Activated CD4-positive, CD25-positive, alpha-beta regulatory T cell (primary cell): ENCODE data around the gene GRSF1.
"Not testable (repeated sequence)": the region's sequence is repeated elsewhere in the genome, so short reads cannot be mapped to it uniquely, and the experiment has no call there.

ENCODE experiments used
- DNase-seq, 4 experiments: peaks; one replicate each; lab custom pipeline; 2025; lab: John Stamatoyannopoulos, UW

Gene GRSF1

DNA sequence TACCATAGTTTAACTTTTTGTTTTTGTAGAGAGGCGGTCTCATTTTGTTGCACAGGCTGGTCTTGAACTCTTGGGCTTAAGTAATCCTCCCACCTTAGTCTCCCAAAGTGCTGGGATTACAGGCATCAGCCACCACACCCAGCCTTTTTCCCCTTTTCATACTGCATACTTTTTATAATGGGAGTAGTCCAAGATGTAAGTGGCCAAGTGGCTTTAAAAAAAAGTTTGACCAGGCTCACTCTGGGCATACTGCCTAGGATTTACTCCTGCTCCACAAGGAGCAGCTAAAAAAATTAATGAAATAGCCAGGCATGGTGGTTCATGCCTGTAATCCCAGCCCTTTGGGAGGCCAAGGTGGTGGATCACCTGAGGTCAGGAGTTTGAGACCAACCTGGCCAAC is 6.0 kb downstream of the GRSF1 start:
- DNase-seq, result no peak

DNA sequence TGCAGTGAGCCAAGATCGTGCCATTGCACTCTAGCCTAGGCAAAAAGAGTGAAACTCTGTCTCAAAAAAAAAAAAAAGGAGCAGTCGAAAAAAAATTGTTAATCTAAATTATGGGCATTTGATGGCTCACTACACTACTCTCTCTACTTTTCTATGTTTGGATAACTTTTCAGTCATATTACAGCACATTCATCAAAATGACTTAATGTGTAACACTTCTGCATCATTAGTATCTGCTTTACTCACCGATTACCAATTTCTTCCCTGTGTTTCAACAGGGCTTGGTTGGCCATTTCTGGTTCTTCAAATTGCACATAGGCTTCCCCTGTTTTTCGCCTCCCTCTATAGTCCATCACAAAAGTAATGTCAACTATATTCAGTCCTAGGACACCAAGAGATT is 8.4 kb downstream of the GRSF1 start:
- DNase-seq, result no peak

DNA sequence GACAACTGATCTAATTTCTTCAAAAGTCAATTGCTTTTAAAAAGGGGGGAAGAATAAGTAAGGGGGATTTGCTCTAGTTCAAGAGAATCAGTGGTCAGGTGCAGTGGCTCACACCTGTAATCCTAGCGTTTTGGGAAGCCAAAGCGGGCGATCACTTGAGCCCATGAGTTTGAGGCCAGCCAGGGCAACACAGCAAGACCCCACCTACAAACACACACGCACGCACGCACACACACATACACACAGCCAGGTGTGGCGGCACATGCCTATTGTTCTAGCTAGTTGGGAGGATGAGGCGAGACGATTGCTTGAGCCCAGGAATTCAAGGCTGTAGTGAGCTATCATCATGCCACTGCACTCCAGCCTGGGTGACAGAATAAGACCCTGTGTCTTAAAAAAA is 9.6 kb downstream of the GRSF1 start:
- no peak for DNase-seq

DNA sequence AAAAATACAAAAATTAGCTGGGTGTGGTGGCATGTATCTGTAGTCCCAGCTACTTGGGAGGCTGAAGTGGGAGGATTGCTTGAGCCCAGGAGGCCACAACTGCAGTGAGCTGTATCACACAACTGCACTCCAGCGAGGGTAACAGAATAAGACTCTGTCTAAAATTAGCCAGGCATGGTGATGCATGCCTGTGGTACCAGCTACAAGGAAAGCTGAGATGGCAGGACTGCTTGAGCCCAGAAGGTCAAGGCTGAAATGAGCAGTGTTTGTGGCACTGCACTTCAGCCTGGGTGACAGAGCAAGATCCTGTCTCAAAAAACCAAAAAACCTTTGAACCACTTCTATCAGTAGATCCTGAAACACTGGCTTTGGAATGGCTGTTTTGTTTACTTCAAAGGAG is 10.2 kb downstream of the GRSF1 start:
- DNase-seq, result no peak

DNA sequence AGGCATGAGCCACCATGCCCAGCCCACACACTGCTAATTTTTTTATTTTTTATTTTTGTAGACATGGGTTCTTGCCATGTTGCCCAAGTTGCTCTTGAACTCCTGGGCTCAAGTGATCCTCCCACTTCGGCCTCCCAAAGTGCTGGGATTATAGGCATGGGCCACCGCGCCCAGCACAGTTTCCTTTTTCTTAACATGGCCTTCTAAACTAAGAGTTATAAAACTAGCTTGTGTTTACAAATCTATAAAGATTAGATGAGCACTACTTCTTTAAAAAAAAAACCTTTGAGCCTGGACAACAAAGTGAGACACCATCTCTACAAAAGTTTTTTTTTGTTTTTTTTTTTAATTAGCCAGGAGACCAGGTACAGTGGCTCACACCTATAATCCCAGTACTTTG is 10.7 kb downstream of the GRSF1 start:
- no peak for DNase-seq

DNA sequence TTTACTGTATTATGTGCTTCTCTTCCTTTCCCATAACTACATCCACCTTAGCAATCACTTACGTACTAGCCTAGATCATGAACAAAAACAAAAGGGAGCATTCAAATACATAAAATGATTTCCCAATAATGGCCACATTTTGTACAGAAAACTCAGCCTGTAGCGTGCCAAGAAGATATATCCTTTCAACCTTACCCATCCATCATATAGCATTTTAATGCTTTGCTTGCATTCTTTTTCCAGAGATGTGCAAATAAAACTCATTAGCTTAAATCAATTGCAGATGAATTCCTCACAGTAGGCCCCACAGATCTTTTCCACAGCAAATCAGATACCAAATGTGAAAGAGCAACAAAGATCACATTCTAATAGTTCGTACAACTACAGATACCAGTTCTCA is 20.8 kb downstream of the GRSF1 start:
- no peak for DNase-seq

DNA sequence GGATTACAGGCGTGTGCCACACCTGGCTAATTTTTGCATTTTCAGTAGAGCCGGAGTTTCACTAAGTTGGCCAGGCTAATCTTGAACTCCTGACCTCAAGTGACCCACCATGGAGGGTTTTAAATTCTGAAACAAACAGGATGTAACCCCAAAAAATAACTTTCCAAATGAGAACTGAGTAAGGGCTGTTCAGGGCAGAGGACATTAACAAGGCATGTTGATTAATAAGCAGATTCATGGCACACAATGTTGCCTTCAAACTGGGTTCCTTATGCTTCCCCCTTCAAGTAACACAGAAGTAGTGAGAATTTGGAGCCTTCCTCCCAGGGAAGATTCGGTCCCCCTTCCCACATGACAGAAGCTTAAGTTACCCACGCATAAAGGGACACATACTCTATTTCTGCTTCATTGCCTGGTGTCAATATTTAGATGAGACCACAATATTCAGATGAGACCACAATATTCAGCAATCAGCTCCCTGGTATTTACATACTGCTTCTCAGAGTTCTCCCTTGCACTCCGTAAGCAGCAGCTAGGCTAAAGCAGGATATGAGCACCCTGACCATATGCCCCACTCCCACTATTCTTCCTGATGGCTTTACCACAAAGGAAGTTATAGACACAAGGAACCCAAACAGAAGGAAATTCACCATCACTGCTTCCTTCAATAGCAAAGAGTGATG is 21.4 kb downstream of the GRSF1 start:
- DNase-seq, result no peak

DNA sequence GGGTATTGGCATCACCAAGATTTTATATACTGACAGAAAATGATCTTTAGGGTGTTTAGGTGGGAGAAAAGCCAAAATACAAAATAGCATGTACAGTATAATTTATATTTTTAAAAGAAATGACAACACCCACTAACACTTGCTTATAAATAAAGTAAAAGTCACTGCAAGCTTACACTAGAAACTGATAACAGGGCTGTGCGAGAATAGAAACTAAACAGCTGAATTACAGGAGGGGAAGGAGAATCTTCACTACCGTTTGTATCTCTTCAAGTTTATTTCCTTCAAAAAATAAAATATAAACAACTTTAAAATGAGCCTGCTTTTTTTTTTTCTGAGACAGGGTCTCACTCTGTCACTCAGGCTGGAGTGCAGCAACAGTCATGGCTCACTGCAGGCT is 22.8 kb downstream of the GRSF1 start:
- DNase-seq, result no peak

DNA sequence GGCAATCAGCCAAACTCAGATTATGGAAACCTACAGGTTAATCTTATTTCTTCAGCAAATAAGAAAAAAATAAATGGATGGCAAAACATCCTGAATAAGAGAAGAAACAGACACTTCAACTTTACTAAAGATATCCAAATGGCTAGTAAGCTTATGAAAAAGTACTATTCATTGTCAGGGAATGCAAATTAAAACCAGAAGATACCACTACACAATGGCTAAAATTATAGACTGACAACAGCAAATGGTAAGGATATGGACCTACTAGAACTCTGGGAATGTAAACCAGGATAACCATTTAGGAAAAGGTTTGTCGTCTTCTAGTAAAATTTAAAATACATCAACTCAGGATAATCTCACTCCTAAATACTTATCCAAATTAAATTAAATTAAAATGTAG is 24.3 kb downstream of the GRSF1 start:
- no peak for DNase-seq

DNA sequence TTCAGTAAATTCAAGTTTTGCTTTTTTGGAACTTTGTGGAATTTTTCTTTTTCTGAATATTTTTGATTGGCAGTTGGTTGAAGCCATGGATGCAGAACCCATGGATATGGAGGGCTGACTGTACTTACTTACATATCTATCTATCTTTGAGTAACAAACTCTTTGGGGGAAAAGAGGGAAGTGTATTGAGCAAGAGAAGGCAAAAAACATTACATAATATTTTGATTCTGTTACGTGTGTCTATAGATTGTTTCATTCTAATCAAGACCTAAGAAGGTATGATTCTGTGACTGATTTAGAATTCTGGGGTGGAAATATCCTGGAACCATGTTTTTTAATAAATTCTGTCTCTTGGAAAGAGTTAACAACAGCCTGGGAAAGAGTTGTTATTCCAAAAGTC is 31.5 kb downstream of the GRSF1 start:
- no peak for DNase-seq

DNA sequence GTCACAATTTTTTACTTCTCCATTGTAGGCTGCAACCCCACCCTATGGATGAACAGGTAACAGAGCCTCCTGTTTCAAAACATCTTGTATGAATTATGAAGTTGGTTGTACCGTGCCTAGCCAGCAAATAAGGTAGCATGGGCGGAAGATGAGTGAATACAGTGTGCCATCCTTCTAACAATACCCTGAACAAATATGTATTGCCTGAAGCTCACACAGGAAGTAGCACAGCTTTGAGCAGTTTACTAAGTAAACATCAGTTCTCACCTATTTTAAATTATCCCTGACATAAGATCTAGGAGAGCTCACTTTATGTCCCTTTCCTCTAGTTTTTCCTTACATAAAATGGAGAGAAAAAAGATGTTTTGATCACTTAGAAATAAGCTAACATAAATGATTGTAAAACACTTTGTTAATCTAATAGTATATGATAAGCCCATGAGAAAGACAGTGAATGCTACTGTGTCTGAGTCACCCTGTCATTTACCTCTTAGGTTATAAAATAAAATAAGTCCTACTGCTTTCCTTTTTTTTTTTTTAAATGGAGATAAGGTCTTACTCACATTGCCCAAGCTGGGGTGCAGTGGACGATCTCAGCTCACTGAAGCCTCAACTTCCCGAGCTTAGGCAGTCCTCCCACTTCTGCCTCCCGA is 36.6 kb downstream of the GRSF1 start:
- no peak for DNase-seq

DNA sequence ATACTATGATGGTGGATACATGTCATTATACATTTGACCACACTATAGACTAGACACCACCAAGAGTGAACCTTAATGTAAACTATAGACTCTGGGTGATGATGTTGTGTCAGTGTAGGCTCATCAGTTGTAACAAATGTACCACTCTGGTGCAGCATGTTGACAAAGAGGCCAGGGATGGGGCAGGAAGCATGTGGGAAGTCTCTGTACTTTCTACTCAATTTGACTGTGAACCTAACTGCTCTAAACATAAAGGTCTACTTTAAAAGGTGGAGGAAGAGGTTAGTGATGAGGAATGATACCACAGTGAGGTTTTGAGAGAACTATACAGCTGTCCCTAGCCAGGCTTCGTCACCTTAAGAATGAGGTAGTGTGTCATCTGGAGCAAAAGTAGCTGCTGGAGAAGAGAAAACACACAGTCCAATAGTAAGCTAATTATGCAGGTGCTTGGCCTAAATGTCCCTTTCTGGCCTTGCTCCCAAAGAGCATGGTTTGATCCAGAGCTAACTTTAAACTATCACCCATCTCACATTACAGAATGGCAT is 38.4 kb downstream of the GRSF1 start:
- DNase-seq, result no peak

DNA sequence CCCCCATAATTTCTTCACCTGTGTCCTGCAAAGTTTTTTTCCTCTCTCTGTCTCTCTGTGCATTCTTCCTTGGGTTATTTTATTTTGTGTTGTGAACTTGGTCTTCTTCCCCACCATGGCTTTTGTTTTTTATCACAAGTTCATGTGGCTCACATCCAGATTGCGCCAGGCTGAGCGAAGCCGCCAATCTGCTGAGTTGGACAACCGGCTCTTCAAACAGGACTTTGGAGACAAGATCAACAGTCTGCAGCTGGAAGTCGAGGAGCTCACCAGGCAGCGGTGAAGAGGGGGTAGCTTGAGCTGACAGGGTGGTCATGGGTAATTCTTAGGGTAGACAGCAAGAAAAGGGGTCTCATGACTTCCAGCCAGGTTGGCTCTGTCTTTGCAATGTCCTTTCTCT is 46.1 kb downstream of the GRSF1 start:
- DNase-seq, result no peak

DNA sequence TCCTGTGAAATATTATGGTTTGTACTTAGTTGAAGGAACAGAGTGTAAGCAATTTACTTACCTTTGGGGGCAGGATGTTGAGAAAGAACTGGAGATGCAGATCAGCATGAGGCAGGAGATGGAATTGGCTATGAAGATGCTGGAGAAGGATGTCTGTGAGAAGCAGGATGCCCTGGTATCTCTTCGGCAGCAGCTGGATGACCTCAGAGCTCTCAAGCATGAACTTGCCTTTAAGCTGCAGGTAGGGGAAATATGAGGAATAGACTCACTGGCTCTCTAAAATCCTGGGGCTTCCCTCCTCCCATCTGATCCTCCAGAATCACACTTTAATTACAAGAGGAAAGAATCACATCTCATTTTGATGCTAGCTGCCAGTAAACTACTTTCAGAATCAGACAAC is 51.0 kb downstream of the GRSF1 start:
- DNase-seq, result no peak

DNA sequence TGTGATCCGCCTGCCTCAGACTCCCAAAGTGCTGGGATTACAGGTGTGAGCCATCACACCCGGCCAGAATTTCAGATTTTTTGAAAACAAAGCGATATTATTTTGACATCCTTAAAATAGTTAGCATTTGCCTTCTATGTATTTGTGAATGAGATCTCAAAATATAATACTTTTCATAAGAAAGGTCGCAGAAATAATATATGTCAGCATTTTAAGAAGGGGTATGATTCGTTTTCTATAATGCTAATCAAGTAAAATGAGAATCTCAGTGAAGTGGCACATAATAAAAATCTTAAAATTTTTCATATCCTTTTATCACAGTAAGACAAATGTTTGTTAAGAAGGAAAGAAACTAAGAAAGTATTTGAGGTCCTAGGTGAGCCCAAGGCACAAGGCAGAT is 52.2 kb downstream of the GRSF1 start:
- DNase-seq, result no peak

DNA sequence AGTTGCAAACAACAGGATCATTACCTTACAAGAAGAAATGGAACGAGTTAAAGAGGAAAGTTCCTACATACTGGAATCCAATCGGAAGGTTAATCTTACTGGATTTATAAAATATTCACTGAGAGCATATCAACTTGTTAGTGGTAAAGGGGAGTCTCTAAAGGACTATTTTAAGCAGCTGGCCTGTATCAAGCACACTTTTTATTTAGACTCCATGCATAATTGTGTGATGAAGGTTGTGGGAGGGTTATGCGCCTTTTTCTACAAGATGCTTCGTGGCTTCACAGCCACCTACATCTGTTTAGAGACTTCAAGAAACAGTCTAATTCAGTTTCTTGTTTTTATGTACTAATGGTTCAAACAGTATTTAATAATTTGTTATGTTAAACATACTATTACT is 56.6 kb downstream of the GRSF1 start:
- DNase-seq, result no peak

DNA sequence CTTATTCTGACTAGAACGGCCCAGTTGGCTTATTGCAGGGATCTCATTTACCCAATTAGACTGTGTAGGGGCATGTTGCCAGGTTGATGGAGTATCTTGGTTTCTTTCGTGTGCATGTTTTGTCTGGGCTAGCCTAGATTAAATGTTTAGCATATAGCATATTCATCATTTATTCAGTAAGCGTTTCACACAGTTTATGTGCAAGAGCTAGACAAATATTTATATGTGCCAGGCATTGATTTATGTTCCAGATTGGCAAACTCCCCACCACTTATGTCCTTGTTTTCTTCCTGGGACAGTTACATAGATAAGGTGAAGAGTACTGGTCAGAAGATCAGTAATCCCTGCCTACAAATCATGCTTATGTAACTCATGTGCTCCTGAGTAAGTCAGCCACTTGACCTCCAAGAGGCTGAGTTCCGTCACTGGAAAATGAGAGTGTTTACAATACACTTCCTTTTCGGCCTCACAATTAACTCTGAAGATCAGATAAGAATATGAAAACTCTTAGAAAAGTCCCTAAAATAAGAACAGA is 60.7 kb downstream of the GRSF1 start:
- DNase-seq, result no peak

DNA sequence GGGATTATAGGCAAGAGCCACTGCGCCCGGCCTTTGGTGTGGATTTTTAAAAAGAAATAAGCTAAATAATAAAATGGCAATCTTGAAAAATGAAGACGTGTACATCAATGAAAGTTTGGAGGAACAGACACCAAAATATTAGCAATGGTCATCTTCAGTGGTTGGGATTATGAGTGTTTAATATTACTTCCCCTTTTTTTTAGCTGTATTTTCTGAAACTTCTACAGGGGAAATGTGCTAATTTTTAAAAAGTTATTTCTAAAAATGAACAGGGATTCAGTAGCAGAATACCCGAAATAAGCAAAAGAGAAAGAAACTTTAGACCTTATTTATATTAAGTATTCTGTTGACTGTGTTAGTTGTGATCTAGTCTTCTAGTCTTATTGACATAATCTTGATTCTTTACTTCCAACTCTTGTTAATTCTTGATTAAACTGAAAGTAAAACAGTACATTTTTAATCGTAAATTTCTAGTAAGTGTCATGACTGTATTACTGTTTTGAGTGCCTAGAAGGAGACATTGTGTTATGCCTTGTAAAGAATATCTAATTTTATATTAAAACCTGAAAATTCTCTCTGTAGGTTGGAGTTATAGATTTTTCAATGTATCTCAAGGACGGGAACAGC is 66.6 kb downstream of the GRSF1 start:
- DNase-seq, result no peak

DNA sequence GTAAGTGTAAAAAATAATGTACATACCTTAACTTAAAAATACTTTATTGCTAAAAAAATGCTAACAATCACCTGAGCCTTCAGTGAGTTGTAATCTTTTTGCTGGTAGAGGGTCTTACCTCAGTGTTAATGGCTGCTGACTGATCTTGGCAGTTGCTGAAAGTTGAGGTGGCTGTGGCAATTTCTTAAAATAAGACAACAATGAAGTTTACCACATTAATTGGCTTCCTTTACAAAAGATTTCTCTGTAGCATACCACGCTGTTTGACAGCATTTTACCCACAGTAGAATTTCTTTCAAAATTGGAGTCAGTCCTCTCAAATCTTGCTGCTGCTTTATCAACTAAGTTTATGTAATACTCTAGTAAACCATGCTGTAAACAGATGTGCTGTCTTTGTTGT is 70.3 kb downstream of the GRSF1 start:
- DNase-seq, result not testable (repeated sequence)

DNA sequence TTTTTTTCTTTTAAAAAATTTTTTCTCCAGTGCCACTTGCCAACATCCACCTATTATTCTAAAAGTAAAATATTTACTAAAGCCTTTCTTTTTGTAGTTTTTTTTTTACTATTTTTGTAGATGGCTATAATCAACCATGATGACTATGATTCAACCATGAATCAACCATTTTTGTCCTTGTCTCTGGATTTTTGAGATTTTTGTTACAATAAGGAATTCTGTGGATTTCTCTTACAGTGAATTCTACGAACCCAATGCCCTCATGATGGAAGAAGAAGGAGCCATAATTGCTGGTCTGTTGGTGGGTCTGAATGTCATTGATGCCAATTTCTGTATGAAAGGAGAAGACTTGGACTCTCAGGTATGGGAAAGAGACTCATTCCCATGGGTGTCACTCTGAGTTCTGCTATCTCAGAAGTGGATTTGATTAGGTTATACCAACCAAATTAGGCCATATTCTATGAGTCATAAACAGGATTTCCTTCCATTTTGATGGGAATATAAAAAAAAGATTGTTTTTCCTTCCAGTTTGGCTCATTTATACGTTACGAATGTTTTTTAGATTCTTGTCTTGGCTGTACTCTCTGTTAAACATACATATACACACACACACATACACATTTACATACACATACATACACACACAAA is 71.3 kb downstream of the GRSF1 start:
- no peak for DNase-seq
